SH-SY5Y (cell line): Measurements from ENCODE around the gene TTBK2.

Source experiments
- GATA2 ChIP-seq: IDR thresholded peaks from 2 replicates; pipeline ENCODE4 v1.6.1; 2011; ENCODE audit warnings: mild to moderate bottlenecking, low read depth, low read length
- GATA3 ChIP-seq: IDR thresholded peaks from 2 replicates; pipeline ENCODE4 v1.6.1; 2011; ENCODE audit warnings: low read depth, mild to moderate bottlenecking, low read length, moderate library complexity

GRCh38 chr15:42712584-42712983 lies 208.0 kb downstream of the TTBK2 start:
- no peak for TF ChIP-seq GATA3
- TF ChIP-seq GATA2 = no peak
